NCI-H146 treated with DMSO at 0.1 percent for 48 hours (cell line): Measurements from ENCODE around the gene TMEM109.
A peak's percentile ranks its signal among the peaks of the same experiment; 100 is the strongest.

Experiments
- DNase-seq: peaks from one replicate; lab custom pipeline; 2025; ENCODE audit not compliant: unreplicated experiment; lab: John Stamatoyannopoulos, UW

Gene TMEM109

GRCh38 chr11:60939301-60939700 is 25.3 kb downstream of the TMEM109 start:
- no peak for DNase-seq

GRCh38 chr11:60939855-60940254 is 25.9 kb downstream of the TMEM109 start:
- DNase-seq, result no peak

GRCh38 chr11:60941371-60942119 is 27.6 kb downstream of the TMEM109 start:
- DNase-seq, result no peak

- DNase-seq, result peak; percentile 44
These were observed 28.3 kb downstream of the TMEM109 start for GRCh38 chr11:60942219-60942618.

GRCh38 chr11:60942970-60943565 is 29.1 kb downstream of the TMEM109 start:
- DNase-seq, result no peak

- DNase-seq, result no peak
These were observed 30.7 kb downstream of the TMEM109 start for GRCh38 chr11:60944490-60945294.

GRCh38 chr11:60945295-60945667 is 31.3 kb downstream of the TMEM109 start:
- DNase-seq, result no peak

GRCh38 chr11:60946601-60947264 is 32.8 kb downstream of the TMEM109 start:
- no peak for DNase-seq

- no peak for DNase-seq
These were observed 33.7 kb downstream of the TMEM109 start for GRCh38 chr11:60947700-60948099.

- no peak for DNase-seq
These were observed 34.3 kb downstream of the TMEM109 start for GRCh38 chr11:60948250-60948649.

GRCh38 chr11:60950024-60950423 is 36.1 kb downstream of the TMEM109 start:
- no peak for DNase-seq

- DNase-seq, result no peak
These were observed 37.1 kb downstream of the TMEM109 start for GRCh38 chr11:60950933-60951605.

GRCh38 chr11:60951606-60951903 is 37.6 kb downstream of the TMEM109 start:
- DNase-seq, result no peak

- no peak for DNase-seq
These were observed 38.2 kb downstream of the TMEM109 start, which contains the start of gene SLC15A3 for GRCh38 chr11:60951904-60952741. SLC15A3 (minus strand) TSS chr11:60952176; CDS start chr11:60951551, 625 bp downstream.

- DNase-seq, result no peak
These were observed 38.8 kb downstream of the TMEM109 start for GRCh38 chr11:60952742-60953170.

- no peak for DNase-seq
These were observed 39.8 kb downstream of the TMEM109 start for GRCh38 chr11:60953781-60954180.

GRCh38 chr11:60954421-60954820 is 40.5 kb downstream of the TMEM109 start:
- no peak for DNase-seq

GRCh38 chr11:60955571-60955970 is 41.6 kb downstream of the TMEM109 start:
- DNase-seq, result no peak

GRCh38 chr11:60957188-60957587 is 43.2 kb downstream of the TMEM109 start:
- DNase-seq, result no peak

- DNase-seq, result no peak
These were observed 45.5 kb downstream of the TMEM109 start for GRCh38 chr11:60959431-60959830.
